MCF 10A (cell line): Measurements from ENCODE around the gene PTH1R. TPM values are rescaled to one million over a fixed set of nuclear protein-coding genes. Genes with fewer than 3 reads are reported as not detected.

Source experiments
- BruUV-seq: library from RNA; stranded (reverse); fragments of 400-500 nt; replicated peaks from 2 replicates; lab custom pipeline; 2021; lab: Mats Ljungman, UMichigan
- CTCF ChIA-PET: fragments of 300-600 bp; sonication (Branson Sonifier 250); formaldehyde crosslinking; extraction: SDS; loops from one replicate; lab custom pipeline; 2021; ENCODE audit warnings: antibody characterized with exemption, inconsistent platforms; lab: Yijun Ruan, JAX
- POLR2A ChIA-PET: fragments of 300-600, 350-650 bp; sonication (Branson Sonifier 250); formaldehyde crosslinking; extraction: SDS; loops from one replicate; lab custom pipeline; 2020; ENCODE audit warnings: antibody characterized with exemption, inconsistent platforms; lab: Yijun Ruan, JAX
- DNase-seq: peaks from one replicate; pipeline ENCODE4 v3.0.0-alpha.2; 2018; ENCODE audit not compliant: unreplicated experiment
- H3K27ac Mint-ChIP-seq: one replicate; pipeline ENCODE4 v1.8.0; 2022; ENCODE audit warnings: mild to moderate bottlenecking, low read depth, mixed read lengths; ENCODE audit not compliant: unreplicated experiment
- H3K27me3 Mint-ChIP-seq: one replicate; pipeline ENCODE4 v1.8.0; 2022; ENCODE audit warnings: mixed read lengths; ENCODE audit not compliant: insufficient read depth, unreplicated experiment
- H3K36me3 Mint-ChIP-seq: one replicate; pipeline ENCODE4 v1.8.0; 2022; ENCODE audit warnings: mild to moderate bottlenecking, moderate library complexity, mixed read lengths; ENCODE audit not compliant: insufficient read depth, unreplicated experiment
- H3K4me1 Mint-ChIP-seq: one replicate; pipeline ENCODE4 v1.8.0; 2022; ENCODE audit warnings: mixed read lengths; ENCODE audit not compliant: insufficient read depth, unreplicated experiment
- H3K4me3 Mint-ChIP-seq: one replicate; pipeline ENCODE4 v1.8.0; 2022; ENCODE audit warnings: mild to moderate bottlenecking, moderate library complexity, mixed read lengths; ENCODE audit not compliant: unreplicated experiment
- H3K9me3 Mint-ChIP-seq: one replicate; pipeline ENCODE4 v1.8.0; 2022; ENCODE audit warnings: mixed read lengths; ENCODE audit not compliant: unreplicated experiment
- CTCF ChIP-seq: fragments of 200-600 bp; IDR thresholded peaks from one replicate; pipeline ENCODE4 v1.8.0; 2022; ENCODE audit warnings: antibody characterized with exemption, mild to moderate bottlenecking; ENCODE audit not compliant: unreplicated experiment
- intact Hi-C: fragments of 100-400 bp; cut with micrococcal nuclease; formaldehyde crosslinking; loops from 2 replicates; pipeline ENCODE4 v1.14.1; 2022
- total RNA-seq: library from RNA; stranded (reverse); gene quantifications from 2 replicates; pipeline ENCODE4 v1.2.3, GENCODE V29; 2022

Gene PTH1R
- total RNA-seq, 1 experiment from 2014 or later: not detected

GRCh38 chr3:46935168-46935858 lies 57.8 kb downstream of the PTH1R start:
- ChIA-PET POLR2A (interaction anchor here (0.6 to 5.3 kb wide), 9 partner anchors 10 to 331 kb away, joined by 3 to 34 read pairs (median 5); partner anchors contain the start of genes CCDC12 and NBEAL2), CTCF (interaction anchor here (0.5 to 2.8 kb wide), 19 partner anchors 9 to 434 kb away, joined by 3 to 25 read pairs (median 3); partner anchors contain the start of gene NBEAL2)
- H3K27ac Mint-ChIP-seq: peak overlapping the region; percentile 79
- intact Hi-C loops: loop anchor here (1.0 kb wide), 1 partner anchor 41 kb away; the partner anchor contains the start of gene CCDC12
- peak overlapping the region; percentile 25 for H3K4me3 Mint-ChIP-seq
- H3K4me1 Mint-ChIP-seq: peaks cover 48% of the 10 kb centered on the region
- H3K36me3 Mint-ChIP-seq: peaks cover 28% of the 10 kb centered on the region
- no TSS peak for BruUV-seq
- no peaks in the 10 kb centered on the region for H3K9me3 Mint-ChIP-seq
- peak; percentile 42 for TF ChIP-seq CTCF
- H3K27me3 Mint-ChIP-seq: no peaks in the 10 kb centered on the region
- DNase-seq: peak; percentile 92

- H3K4me1 Mint-ChIP-seq: peaks cover 43% of the 10 kb centered on the region
- peaks cover 36% of the 10 kb centered on the region for H3K36me3 Mint-ChIP-seq
- ChIA-PET POLR2A (interaction anchor here (0.7 to 5.3 kb wide), 8 partner anchors 9 to 244 kb away, joined by 3 to 34 read pairs (median 5); partner anchors contain the start of genes CCDC12 and NBEAL2), CTCF (interaction anchor here (0.5 to 2.8 kb wide), 17 partner anchors 10 to 433 kb away, joined by 3 to 25 read pairs (median 3); partner anchors contain the start of genes NBEAL2 and SETD2)
- no peaks in the 10 kb centered on the region for H3K9me3 Mint-ChIP-seq
- DNase-seq: no peak
- no peak for TF ChIP-seq CTCF
- H3K4me3 Mint-ChIP-seq: no peak overlapping the region
- intact Hi-C loops: loop anchor here (1.0 kb wide), 1 partner anchor 40 kb away; the partner anchor contains the start of gene CCDC12
- peak overlapping the region; percentile 79 for H3K27ac Mint-ChIP-seq
- H3K27me3 Mint-ChIP-seq: no peaks in the 10 kb centered on the region
- BruUV-seq: no TSS peak
These were observed 58.6 kb downstream of the PTH1R start for GRCh38 chr3:46935989-46936558.

- no TSS peak for BruUV-seq
- intact Hi-C loops: no loop called here
- Mint-ChIP-seq H3K27ac (peak overlapping the region; percentile 79), H3K9me3 (no peaks in the 10 kb centered on the region), H3K36me3 (peaks cover 36% of the 10 kb centered on the region), H3K27me3 (no peaks in the 10 kb centered on the region), H3K4me3 (no peak overlapping the region), H3K4me1 (peaks cover 36% of the 10 kb centered on the region)
- ChIA-PET POLR2A (interaction anchor here (0.6 to 5.3 kb wide), 6 partner anchors 9 to 42 kb away, joined by 3 to 34 read pairs (median 13); partner anchors contain the start of genes CCDC12 and NBEAL2), CTCF (interaction anchor here (1.0 to 2.8 kb wide), 5 partner anchors 10 to 232 kb away, joined by 3 to 25 read pairs (median 3); partner anchors contain the start of gene SETD2)
- no peak for TF ChIP-seq CTCF
- DNase-seq: no peak
These were observed 59.3 kb downstream of the PTH1R start for GRCh38 chr3:46936733-46937250.

- Mint-ChIP-seq H3K27ac (peak overlapping the region; percentile 65), H3K36me3 (peaks cover 36% of the 10 kb centered on the region), H3K27me3 (no peaks in the 10 kb centered on the region), H3K4me3 (no peak overlapping the region), H3K9me3 (no peaks in the 10 kb centered on the region), H3K4me1 (peaks cover 41% of the 10 kb centered on the region)
- BruUV-seq: no TSS peak
- intact Hi-C loops: no loop called here
- no peak for DNase-seq
- no peak for TF ChIP-seq CTCF
- CTCF ChIA-PET: interaction anchor here (1.6 kb wide), 1 partner anchor 9 kb away, joined by 4 read pairs; no protein-coding TSS in a partner anchor
- POLR2A ChIA-PET: no interaction called here
These were observed 60.6 kb downstream of the PTH1R start for GRCh38 chr3:46938118-46938517.
